Spleen (tissue), 3 donors: Measurements from ENCODE around the gene PRAMEF15.
"Not testable (repeated sequence)": the region's sequence is repeated elsewhere in the genome, so short reads cannot be mapped to it uniquely, and the experiment has no call there.

Experiments
- POLR2A ChIP-seq, 3 donors: fragments of 450-650 bp; IDR thresholded peaks; one replicate each; pipeline ENCODE4 v1.5.1; 2017; ENCODE audit warnings: antibody characterized with exemption in 3 of 3, mild to moderate bottlenecking in 1 of 3
- POLR2AphosphoS5 ChIP-seq, 3 donors: sonication (generic); formaldehyde crosslinking; IDR thresholded peaks; one replicate each; pipeline ENCODE4 v1.5.1; 2017; ENCODE audit warnings: antibody characterized with exemption in 3 of 3

GRCh38 chr1:13279617-13280016 lies 35.8 kb upstream of the PRAMEF15 start:
- not testable (repeated sequence) for TF ChIP-seq POLR2AphosphoS5, POLR2A (IDR thresholded peaks at IDR 0.05)
